Psoas muscle (tissue), 8 donors: ENCODE data around the gene PEX14. TPM values are rescaled to one million over a fixed set of nuclear protein-coding genes. Genes with fewer than 3 reads are reported as not detected.

Experiments used
- ATAC-seq, 4 donors: fragments of 200-7000 bp; cut with Tn5 transposase; one replicate each; pipeline ENCODE4 v1.9.1; 2020; ENCODE audit warnings: moderate library complexity in 3 of 4, mild to moderate bottlenecking in 2 of 4
- DNase-seq, 2 donors: peaks; one replicate each; pipeline ENCODE4 v3.0.0-alpha.2; 2020
- H3K27ac ChIP-seq: fragments of 200-600 bp; one replicate; pipeline ENCODE4 v1.8.0; 2022
- H3K27me3 ChIP-seq, 3 donors: fragments of 200-600 bp in 1 of 3; one replicate each; pipeline versions ENCODE4 v1.6.1 to v1.8.0; 2013 to 2022; ENCODE audit warnings: low read length in 2 of 3, mild to moderate bottlenecking in 2 of 3, moderate library complexity in 1 of 3; ENCODE audit not compliant: insufficient read depth in 3 of 3
- H3K36me3 ChIP-seq, 2 donors: fragments of 200-600 bp in 1 of 2; one replicate each; pipeline versions ENCODE4 v1.6.1 to v1.8.0; 2013 to 2022; ENCODE audit warnings: low read depth in 1 of 2, mild to moderate bottlenecking in 1 of 2, moderate library complexity in 1 of 2; ENCODE audit not compliant: insufficient read depth in 1 of 2
- H3K4me1 ChIP-seq: fragments of 200-600 bp; one replicate; pipeline ENCODE4 v1.8.0; 2022
- H3K4me3 ChIP-seq: fragments of 200-600 bp; one replicate; pipeline ENCODE4 v1.8.0; 2022; ENCODE audit warnings: mild to moderate bottlenecking
- H3K9me3 ChIP-seq: fragments of 200-600 bp; one replicate; pipeline ENCODE4 v1.8.0; 2022
- CTCF ChIP-seq: fragments of 200-600 bp; IDR thresholded peaks from one replicate; pipeline ENCODE4 v1.8.0; 2022; ENCODE audit warnings: antibody characterized with exemption
- WGBS, 3 donors: extraction: QIAGEN DNeasy Blood & Tissue Kit; methylation state at CpG; one replicate each; pipeline versions ENCODE4 v1.1.6 to v1.1.7; 2013; 5-methylcytosine and 5-hydroxymethylcytosine counted together
- intact Hi-C, 2 donors: fragments of 100-400 bp; cut with DNase I; formaldehyde crosslinking; loops; one replicate each; pipeline versions ENCODE4 v1.11.0 to v1.14.2; 2022
- polyA plus RNA-seq, 3 donors: library from polyadenylated mRNA; stranded (reverse); fragments of 200-250 nt; gene quantifications; one replicate each; pipeline ENCODE4 v1.2.3, GENCODE V29; 2013
- total RNA-seq, 4 donors: library from RNA; stranded (reverse); fragmentation: NEBNext Ultra II Directional in 2 of 4; extraction: Animal tissue kit (Norgen Biotek cat#: 25700) in 2 of 4; gene quantifications; one replicate each; pipeline versions ENCODE4 v1.2.1 to v1.2.4, GENCODE V29; 2021 to 2023
- donor health status: healthy with polysubstance abuse.
- donor health status: DM: no; HTN: no; CAD: no; lungs with moderate emphysema.
- donor health status: Bipolar disorder and iron deficiency.
- donor health status: healthy.
- donor health status: DM: yes; HTN: yes; CAD: no.
- donor health status: DM: no; HTN: no; CAD: no.
- donor health status: DM: no; HTN: no; CAD: no.
- donor health status: DM: yes; HTN: yes; CAD: no.

PEX14 gene
- total and polyA plus RNA-seq, 7 donors: 13.7 to 23.5 (median 20.7) TPM

DNA sequence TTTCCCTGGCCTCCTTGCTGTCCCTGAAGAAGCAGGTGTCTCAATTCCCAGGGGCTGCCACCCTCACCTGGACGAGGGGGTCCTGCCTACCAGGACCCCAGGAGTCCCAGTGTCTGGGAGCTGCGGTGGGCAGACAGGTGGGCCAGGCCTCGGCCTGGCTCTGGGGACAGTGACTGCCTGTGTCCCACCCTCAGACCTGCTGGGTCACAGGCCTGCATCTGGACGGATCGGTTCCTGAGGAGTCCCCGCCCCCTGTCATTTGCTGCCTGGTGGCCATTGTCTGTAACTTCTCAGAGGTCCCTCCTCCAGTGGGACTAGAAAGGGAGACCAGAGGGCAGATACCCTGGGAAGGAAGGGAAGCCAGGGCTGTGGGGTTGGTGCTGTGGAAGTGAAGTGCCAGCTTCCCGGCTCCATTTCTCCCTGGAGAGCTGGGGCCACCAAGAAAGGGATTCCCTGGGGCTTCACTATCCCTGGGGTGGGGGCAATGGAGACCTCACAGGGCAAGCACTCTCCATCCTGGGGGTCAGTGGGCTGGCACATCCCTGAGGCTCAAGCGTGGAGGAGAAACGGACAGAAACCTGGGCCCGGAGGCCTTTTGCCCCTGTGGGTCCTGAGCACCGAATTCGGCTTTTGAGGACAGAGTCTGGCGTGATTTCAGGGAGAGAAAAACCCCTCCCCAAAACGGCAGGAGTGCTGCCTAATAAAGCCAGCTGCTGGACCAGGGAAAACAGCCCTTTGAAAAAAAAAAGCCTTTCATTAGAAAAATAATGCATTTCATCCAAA lies 157.3 kb downstream of the PEX14 start:
- peaks cover 14% of the 10 kb centered on the region for H3K4me1 ChIP-seq
- H3K9me3 ChIP-seq: no peaks in the 10 kb centered on the region
- DNase-seq: peak; percentile 2 to 34
- no peak overlapping the region for H3K27ac ChIP-seq
- intact Hi-C loops: no loop called here
- WGBS, 3 donors: 81 to 84% (median 83%) methylated on average over 14 of the region's 14 CpGs
- no peaks in the 10 kb centered on the region for H3K27me3 ChIP-seq
- H3K36me3 ChIP-seq: peaks cover 0 to 18% of the 10 kb centered on the region in 2 donors
- ATAC-seq: no peak
- TF ChIP-seq CTCF: no peak
- no peak overlapping the region for H3K4me3 ChIP-seq

GRCh38 chr1:10632691-10633090 lies 157.9 kb downstream of the PEX14 start:
- 79 to 88% (median 82%) methylated on average over 14 of the region's 14 CpGs for WGBS, 3 donors
- Histone ChIP-seq H3K27me3 (no peaks in the 10 kb centered on the region), H3K4me1 (peaks cover 14% of the 10 kb centered on the region), H3K4me3 (no peak overlapping the region), H3K36me3 (peaks cover 0 to 18% of the 10 kb centered on the region in 2 donors), H3K27ac (no peak overlapping the region), H3K9me3 (no peaks in the 10 kb centered on the region)
- TF ChIP-seq CTCF: no peak
- peak; percentile 7 to 35 for DNase-seq
- ATAC-seq: no peak
- intact Hi-C loops: no loop called here

GRCh38 chr1:10633416-10633815 lies 158.7 kb downstream of the PEX14 start:
- no peaks in the 10 kb centered on the region for H3K9me3 ChIP-seq
- peak; percentile 4 to 44 for DNase-seq
- peaks cover 0 to 23% of the 10 kb centered on the region in 2 donors for H3K36me3 ChIP-seq
- intact Hi-C loops: no loop called here
- no peak for ATAC-seq
- H3K4me3 ChIP-seq: no peak overlapping the region
- no peak for TF ChIP-seq CTCF
- 92 to 97% (median 96%) methylated on average over 10 of the region's 10 CpGs for WGBS, 3 donors
- H3K27ac ChIP-seq: no peak overlapping the region
- peaks cover 19% of the 10 kb centered on the region for H3K4me1 ChIP-seq
- H3K27me3 ChIP-seq: no peaks in the 10 kb centered on the region

- H3K4me3 ChIP-seq: no peak overlapping the region
- peak overlapping the region; percentile 69 for H3K27ac ChIP-seq
- peak in 2 of 4 donors; percentile 1 to 2 for ATAC-seq
- no peaks in the 10 kb centered on the region for H3K9me3 ChIP-seq
- no peaks in the 10 kb centered on the region for H3K27me3 ChIP-seq
- H3K4me1 ChIP-seq: peaks cover 19% of the 10 kb centered on the region
- DNase-seq: peak in 1 of 2 donors; percentile 48
- H3K36me3 ChIP-seq: peaks cover 0 to 25% of the 10 kb centered on the region in 2 donors
- intact Hi-C loops: no loop called here
- 63 to 88% (median 66%) methylated on average over 8 of the region's 8 CpGs for WGBS, 3 donors
- TF ChIP-seq CTCF: no peak
Measured at GRCh38 chr1:10634075-10634427, 159.3 kb downstream of the PEX14 start.
